CD4-positive, alpha-beta T cell treated with Interleukin-15 for 1 hour (primary cell): ENCODE results near the gene IFI16.
"Not testable (repeated sequence)": the region's sequence is repeated elsewhere in the genome, so short reads cannot be mapped to it uniquely, and the experiment has no call there.

Experiments
- DNase-seq: peaks from one replicate; pipeline ENCODE4 v3.0.0-alpha.2; 2020

The IFI16 gene

GRCh38 chr1:159009704-159010361, at the start of gene IFI16:
Gene IFI16 (plus strand): TSS chr1:159009907. CDS start chr1:159014681, 4,774 bp downstream.
- peak; percentile 54 for DNase-seq

- DNase-seq: no peak
Measured at GRCh38 chr1:158961178-158961577, 48.5 kb upstream of the IFI16 start.

DNA sequence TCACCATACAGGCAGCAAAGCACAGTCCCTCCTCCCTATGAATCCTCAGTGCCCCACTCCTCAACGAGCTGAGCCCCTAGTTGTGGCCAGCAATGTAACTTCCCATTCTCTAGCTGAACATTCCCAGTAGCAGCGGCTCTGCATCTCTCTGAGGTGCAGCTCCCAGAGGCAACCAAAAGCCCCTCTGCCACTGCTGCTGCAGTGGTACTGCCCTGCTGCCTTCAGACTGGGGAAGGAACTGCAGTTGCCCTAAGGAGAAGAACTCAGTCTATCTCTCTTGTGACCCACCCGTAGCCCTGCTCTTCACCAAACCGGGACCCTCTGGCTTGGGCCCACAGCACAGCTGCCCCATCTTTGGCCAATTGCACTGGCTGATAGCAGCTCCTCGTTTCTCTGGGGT, 46.7 kb upstream of the IFI16 start:
- DNase-seq: no peak

GRCh38 chr1:158969166-158969565, 40.5 kb upstream of the IFI16 start:
- no peak for DNase-seq

DNA sequence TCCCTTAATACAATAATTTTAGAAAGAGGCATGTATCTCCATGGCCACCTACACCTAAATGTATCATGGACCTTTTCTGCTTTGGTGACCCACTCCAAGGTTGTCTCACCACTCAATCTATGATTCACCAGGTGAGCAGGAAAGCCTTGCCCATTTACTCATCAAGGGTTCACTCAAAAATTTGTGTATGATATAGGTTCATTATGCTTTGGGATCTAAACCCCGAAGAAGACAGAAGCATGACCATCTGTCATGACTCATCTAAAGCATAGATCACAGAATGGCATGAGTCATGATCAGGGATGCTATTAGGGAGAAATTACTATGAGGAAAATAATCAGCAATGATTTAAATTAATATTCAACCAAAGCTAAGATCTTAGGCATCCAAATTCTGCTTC, 39.9 kb upstream of the IFI16 start:
- DNase-seq: no peak

GRCh38 chr1:158972841-158973240, 36.9 kb upstream of the IFI16 start:
- no peak for DNase-seq

DNA sequence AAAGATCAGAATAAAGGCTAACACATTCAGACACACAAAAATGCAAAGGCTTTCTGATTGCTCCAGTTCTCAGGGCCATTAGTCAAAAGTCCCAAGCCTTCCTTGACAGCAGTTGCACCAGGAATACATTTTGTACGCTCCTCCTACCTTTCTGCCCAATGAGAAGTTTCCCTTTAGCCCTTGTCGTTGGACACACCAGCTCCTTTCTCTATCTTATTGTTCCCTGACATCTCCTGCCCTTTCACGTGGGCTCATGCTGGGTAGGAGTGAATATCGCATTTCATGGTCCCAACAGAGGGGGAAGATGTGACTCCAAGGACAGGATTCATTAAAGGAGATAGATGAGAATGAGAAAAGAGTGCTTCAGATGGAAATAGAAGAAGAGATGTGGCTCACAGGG, 33.5 kb upstream of the IFI16 start:
- no peak for DNase-seq

DNA sequence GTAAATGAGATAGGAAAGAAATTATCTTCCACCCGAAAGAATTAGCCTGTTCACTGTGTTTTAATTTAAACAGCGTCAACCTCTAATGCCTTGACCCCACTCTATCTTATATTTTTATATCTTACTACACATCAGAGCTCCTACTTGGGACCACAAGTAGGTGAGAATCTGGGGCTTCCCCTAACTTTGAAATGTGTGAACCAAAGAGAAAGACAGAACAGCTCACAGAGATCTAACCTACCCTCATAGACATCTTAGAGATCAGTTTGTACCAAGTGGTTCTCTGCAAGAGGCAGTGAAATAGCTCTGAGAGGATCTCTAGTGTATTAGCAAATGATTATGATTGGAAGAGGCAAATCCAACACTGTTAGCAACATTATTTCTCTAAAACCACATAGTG, 31.0 kb upstream of the IFI16 start:
- DNase-seq: no peak

- DNase-seq: no peak
Measured at GRCh38 chr1:158979229-158979628, 30.5 kb upstream of the IFI16 start.

DNA sequence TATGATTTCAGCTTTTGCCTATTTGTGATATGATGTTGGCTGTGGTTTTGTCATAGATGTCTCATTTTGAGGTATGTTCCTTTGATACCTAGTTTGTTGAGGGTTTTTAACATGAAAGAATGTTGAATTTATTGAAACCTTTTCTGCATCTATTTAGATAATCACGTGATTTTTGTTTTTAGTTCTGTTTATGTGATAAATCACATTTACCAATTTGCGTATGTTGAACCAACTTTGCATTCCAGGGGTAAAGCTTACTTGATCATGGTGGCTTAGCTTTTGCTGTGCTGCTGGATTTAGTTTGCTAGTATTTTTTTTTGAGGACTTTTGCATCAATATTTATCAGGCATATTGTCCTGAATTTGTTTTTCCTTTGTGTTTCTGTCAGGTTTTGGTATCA, 26.5 kb upstream of the IFI16 start:
- no peak for DNase-seq

DNA sequence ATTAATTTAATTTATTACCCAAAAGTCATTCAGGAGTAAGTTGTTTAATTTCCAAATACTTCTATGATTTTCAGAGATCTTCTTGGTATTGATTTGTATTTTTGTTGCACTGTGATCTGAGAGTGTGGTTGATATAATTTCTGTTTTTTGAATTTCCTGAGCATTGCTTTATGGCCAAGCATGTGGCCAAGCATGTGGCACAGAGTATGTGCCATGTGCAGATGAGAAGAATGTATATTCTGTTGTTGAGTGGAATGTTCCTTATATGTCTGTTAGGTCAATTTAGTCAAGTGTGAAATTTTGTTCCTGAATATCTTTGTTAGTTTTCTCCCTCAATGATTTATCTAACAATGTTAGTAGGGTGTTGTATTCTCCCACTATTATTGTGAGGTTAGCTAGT, 25.3 kb upstream of the IFI16 start:
- no peak for DNase-seq

GRCh38 chr1:158989424-158989823, 20.3 kb upstream of the IFI16 start:
- DNase-seq: no peak

DNA sequence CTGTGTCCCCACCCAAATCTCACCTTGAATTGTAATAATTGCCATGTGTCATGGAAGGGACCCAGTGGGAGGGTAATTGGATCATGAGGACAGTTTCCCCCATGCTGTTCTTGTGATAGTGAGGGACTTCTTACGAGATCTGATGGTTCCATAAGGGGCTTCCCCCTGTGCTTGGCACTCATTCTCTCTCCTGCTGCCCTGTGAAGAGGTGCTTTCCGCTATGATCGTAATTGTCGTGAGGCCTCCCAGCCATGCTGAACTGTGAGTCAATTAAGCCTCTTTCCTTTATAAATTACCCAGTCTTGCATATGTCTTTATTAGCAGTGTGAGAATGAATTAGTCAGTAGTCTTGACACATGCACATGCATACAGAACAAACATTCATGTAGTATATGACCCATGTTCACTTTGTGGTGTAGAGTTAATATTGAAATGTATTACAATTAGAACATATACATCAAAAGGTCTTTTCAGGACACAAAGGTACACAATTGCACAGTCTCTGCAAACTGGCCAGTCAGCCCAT, 16.9 kb upstream of the IFI16 start:
- DNase-seq: no peak

GRCh38 chr1:158996998-158997397, 12.7 kb upstream of the IFI16 start:
- DNase-seq: no peak

DNA sequence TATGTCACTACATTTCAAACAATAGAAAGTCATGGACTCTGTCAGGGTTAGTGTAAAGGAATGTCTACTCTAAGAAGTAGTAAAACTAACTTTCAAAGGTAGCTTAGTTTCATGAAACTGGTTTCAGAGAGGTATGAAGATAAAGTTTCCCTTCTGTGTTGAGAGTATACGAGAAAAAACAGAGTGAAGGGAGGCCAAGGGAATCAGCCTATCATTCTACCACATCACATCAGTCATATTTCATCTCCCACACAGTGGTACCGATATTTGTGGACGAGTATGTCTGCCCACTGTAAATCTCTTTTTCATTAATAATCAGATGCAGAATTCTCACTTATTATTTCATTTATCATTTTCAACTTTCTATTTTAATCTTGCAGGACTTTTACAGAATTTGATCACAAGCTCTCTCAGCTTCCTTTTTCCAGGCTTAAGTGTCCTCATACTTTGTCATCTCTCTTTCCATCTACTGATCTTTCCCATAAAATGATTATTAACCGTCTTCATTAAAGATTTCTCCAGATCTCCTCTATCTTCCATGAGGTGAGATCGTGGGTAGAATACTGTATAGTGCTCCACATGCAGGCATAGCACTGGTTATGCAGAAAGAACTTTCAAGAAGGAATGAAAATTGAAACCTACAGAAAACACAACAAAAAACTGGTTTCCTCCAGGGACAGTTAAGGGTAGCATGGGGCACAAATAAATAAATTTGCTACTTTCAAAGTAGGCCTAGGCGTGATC, 11.5 kb upstream of the IFI16 start:
- no peak for DNase-seq

- no peak for DNase-seq
Measured at GRCh38 chr1:158998781-158999161, 10.9 kb upstream of the IFI16 start.

- DNase-seq: no peak
Measured at GRCh38 chr1:158999316-159000069, 10.2 kb upstream of the IFI16 start.

- no peak for DNase-seq
Measured at GRCh38 chr1:159000070-159000409, 9.7 kb upstream of the IFI16 start.

GRCh38 chr1:159000625-159001024, 9.1 kb upstream of the IFI16 start:
- DNase-seq: no peak

GRCh38 chr1:159005161-159005560, 4.5 kb upstream of the IFI16 start:
- DNase-seq: no peak

DNA sequence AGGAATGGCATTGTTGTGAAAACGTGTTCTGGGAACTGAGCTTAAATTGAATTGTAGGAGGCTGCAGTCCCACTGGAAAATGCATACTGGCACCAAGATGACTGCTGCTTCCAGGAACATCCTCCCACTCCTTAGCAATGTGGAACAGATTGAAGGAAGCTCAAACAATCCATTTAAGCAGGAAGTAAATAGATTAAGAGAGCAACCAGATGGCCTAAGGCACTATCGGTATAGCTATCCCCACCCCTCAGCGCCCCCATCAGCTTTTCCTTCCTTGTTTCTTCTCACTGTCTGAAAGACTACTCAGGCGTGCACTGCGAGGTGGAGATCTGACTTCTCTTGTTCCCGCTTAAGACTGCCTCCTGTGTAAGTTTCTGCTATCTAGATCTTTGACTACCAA, 4.0 kb upstream of the IFI16 start:
- no peak for DNase-seq

GRCh38 chr1:159006210-159006807, 3.4 kb upstream of the IFI16 start:
- DNase-seq: not testable (repeated sequence)

GRCh38 chr1:159007726-159008125, 2.0 kb upstream of the IFI16 start:
- DNase-seq: no peak
